ENCODE measurements around the gene TTC39B. TPM values are rescaled to one million over a fixed set of nuclear protein-coding genes. Genes with fewer than 3 reads are reported as not detected.
A peak's percentile ranks its signal among the peaks of the same experiment; 100 is the strongest.

Gene TTC39B
- total and polyA plus RNA-seq, 2 donors (not counting 3 experiments of a cell fraction or from before 2014, with no cell fraction given) = 1.0 to 5.4 TPM

GRCh38 chr9:15154677-15155076, 152.3 kb downstream of the TTC39B start:
- no peaks in the 10 kb centered on the region for H3K36me3 ChIP-seq (ENCODE audit: control insufficient read depth in 2 of 2, extremely low read depth in 1 of 2, insufficient read depth in 2 of 2, low read length in 2 of 2)
- no peaks in the 10 kb centered on the region for H3K9me1 ChIP-seq (replicated peaks; ENCODE audit: control insufficient read depth, extremely low read depth, insufficient read depth, low read length)
- H3K4me2 ChIP-seq (ENCODE audit: insufficient read depth, low read length) = no peak overlapping the region
- TF ChIP-seq MAX (IDR thresholded peaks at IDR 0.05; ENCODE audit: insufficient read depth, insufficient read length) = no peak
- TF ChIP-seq JUN (IDR thresholded peaks at IDR 0.05; ENCODE audit: borderline replicate concordance, insufficient read depth, insufficient read length, low read depth) = no peak
- no peak for TF ChIP-seq FOS (IDR thresholded peaks at IDR 0.05; ENCODE audit: borderline replicate concordance, insufficient read depth, low read length)
- no peak for TF ChIP-seq GATA2 (IDR thresholded peaks at IDR 0.05; ENCODE audit: insufficient read depth, insufficient read length, low read depth, low read length)
- TF ChIP-seq CTCF (IDR thresholded peaks at IDR 0.05; ENCODE audit: extremely low read depth in 1 of 2, insufficient read depth in 1 of 2, low read depth in 1 of 2, low read length in 2 of 2) = no peak
- no peak for TF ChIP-seq EZH2 (IDR thresholded peaks at IDR 0.05; ENCODE audit: borderline replicate concordance, low read depth, low read length, severe bottlenecking)
- TF ChIP-seq POLR2A (IDR thresholded peaks at IDR 0.05; ENCODE audit: low read depth, low read length) = no peak
- no peak for TF ChIP-seq POLR2AphosphoS5 (IDR thresholded peaks at IDR 0.05; ENCODE audit: insufficient read depth, low read depth, low read length)
- TF ChIP-seq MYC (IDR thresholded peaks at IDR 0.05; ENCODE audit: low read depth, low read length) = no peak
- no peak overlapping the region for H3K27ac ChIP-seq (ENCODE audit: insufficient read depth, low read depth, low read length)
- POLR2A ChIA-PET = no interaction called here
- no peaks in the 10 kb centered on the region for H3K27me3 ChIP-seq (ENCODE audit: control insufficient read depth in 2 of 2, insufficient read depth in 2 of 2, low read length in 2 of 2)
- no peak overlapping the region for H3K4me3 ChIP-seq (replicated peaks in 1 of 3; ENCODE audit: insufficient read depth in 1 of 3, low read depth in 1 of 3, low read length in 3 of 3)
- intact Hi-C loops (cut with micrococcal nuclease) = loop anchor here (5.0 kb wide), 2 partner anchors 58 to 268 kb away; partner anchors contain the start of gene SNAPC3
- CTCF ChIA-PET = interaction anchor here (2.5 to 2.6 kb wide), 2 partner anchors 11 to 19 kb away, joined by 8 to 14 read pairs; no protein-coding TSS in a partner anchor
- H3K79me2 ChIP-seq (ENCODE audit: control insufficient read depth, insufficient read depth, low read length) = no peaks in the 10 kb centered on the region
- H3K9me3 ChIP-seq (replicated peaks; ENCODE audit: control insufficient read depth, insufficient read depth, low read length) = no peaks in the 10 kb centered on the region
- FAIRE-seq = no peak
- no TSS peak for BruUV-seq (replicated peaks)
- dilution Hi-C loops (cut with MboI; ENCODE audit: extremely low pct_ligation_motif_present, low sequenced_read_pairs) = no loop called here
- H3K9ac ChIP-seq (replicated peaks; ENCODE audit: extremely low read depth, insufficient read depth, low read length) = no peak overlapping the region
- peak; percentile 49 for DNase-seq (ENCODE audit: low read depth, low spot score)
- no peak overlapping the region for H2AFZ ChIP-seq (ENCODE audit: low read depth, low read length)
- H4K20me1 ChIP-seq (replicated peaks; ENCODE audit: control insufficient read depth, extremely low read depth, insufficient read depth, low read length) = no peaks in the 10 kb centered on the region
- peaks cover 41% of the 10 kb centered on the region for H3K4me1 ChIP-seq (ENCODE audit: control insufficient read depth, extremely low read depth, insufficient read depth, low read length)

Data from endothelial cell of umbilical vein (primary cell).